ENCODE data around the gene ATP1B1. TPM values are rescaled to one million over a fixed set of nuclear protein-coding genes. Genes with fewer than 3 reads are reported as not detected.

Gene ATP1B1
- total and polyA plus RNA-seq, 11 donors = 165 to 640 (median 339) TPM

GRCh38 chr1:169109561-169110134 lies 3.2 kb downstream of the ATP1B1 start:
- H3K4me3 ChIP-seq = peak overlapping the region; percentile 72 to 95 (median 88)
- peak; percentile 39 to 63 (median 52) for ATAC-seq

GRCh38 chr1:169110236-169110635 lies 3.7 kb downstream of the ATP1B1 start:
- 17 to 29% (median 21%) methylated on average over 3 of the region's 3 CpGs for WGBS, 4 donors
- intact Hi-C loops (cut with DNase I) = loop anchor here in 3 of 10 donors (5.0 to 10.0 kb wide), 3 partner anchors 378 to 495 kb away; no protein-coding TSS in a partner anchor
- TF ChIP-seq CTCF (IDR thresholded peaks at IDR 0.05) (no peak), POLR2A (IDR thresholded peaks at IDR 0.05) (no peak)
- Histone ChIP-seq H3K4me3 (peak overlapping the region; percentile 72 to 95 (median 88)), H3K27ac (peak overlapping the region; percentile 62 to 98 (median 94)), H3K36me3 (peaks cover 0 to 40% (median 29%) of the 10 kb centered on the region in 9 donors), H3K4me1 (peaks cover 0 to 75% (median 32%) of the 10 kb centered on the region in 12 donors), H3K9me3 (no peaks in the 10 kb centered on the region), H3K27me3 (peaks cover 0 to 5% (median 0%) of the 10 kb centered on the region in 9 donors)
- DNase-seq (no peak), ATAC-seq (no peak)

More at GRCh38 chr1:169109561-169110134, 3.2 kb downstream of the ATP1B1 start:
- Histone ChIP-seq H3K27ac (peak overlapping the region; percentile 83 to 98 (median 94)), H3K36me3 (peaks cover 0 to 36% (median 29%) of the 10 kb centered on the region in 9 donors), H3K9me3 (no peaks in the 10 kb centered on the region), H3K4me1 (peaks cover 0 to 78% (median 32%) of the 10 kb centered on the region in 12 donors), H3K27me3 (peaks cover 0 to 9% (median 0%) of the 10 kb centered on the region in 9 donors)
- intact Hi-C loops (cut with DNase I) = loop anchor here in 8 of 10 donors (2.0 to 10.0 kb wide), 19 partner anchors 67 to 505 kb away; no protein-coding TSS in a partner anchor
- WGBS, 4 donors = 18 to 42% (median 37%) methylated on average over 8 of the region's 8 CpGs
- TF ChIP-seq CTCF (IDR thresholded peaks at IDR 0.05) (no peak), POLR2A (IDR thresholded peaks at IDR 0.05) (peak in 1 of 2 donors; percentile 64)
- DNase-seq = peak in 4 of 5 donors; percentile 49 to 80 (median 70)

DNA sequence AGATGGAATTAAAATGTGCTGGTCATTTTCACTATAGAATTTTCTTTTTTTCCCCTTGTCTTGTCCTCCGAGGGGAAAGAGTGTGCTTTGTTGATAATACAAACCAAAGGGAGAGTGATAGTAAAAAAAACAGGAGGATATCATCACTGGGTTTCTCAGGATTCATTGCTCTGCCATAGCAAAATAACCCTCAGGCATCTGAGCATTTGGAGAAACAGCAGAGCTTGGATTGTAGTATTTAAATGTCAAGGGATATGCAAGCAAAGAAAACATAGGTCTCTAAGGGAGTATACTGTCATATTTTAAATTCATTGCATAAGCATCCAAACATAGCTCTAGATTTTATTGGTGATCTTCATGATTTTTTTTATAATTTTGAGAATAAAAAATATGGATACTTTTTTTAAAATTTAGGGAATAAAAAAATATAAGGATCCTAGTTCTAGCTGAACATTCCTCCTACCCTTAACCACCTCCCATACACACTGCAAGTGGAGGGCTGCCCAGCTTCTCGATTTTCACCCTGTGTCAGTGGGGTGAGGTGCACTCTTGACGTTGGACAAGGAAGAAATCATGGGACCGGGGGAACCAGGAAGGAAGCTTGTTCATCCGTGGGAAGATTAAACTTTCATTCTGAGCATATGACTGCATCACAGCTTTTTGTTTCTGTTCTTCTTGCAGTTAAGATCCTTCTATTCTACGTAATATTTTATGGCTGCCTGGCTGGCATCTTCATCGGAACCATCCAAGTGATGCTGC lies 4.4 kb downstream of the ATP1B1 start:
- intact Hi-C loops (cut with DNase I) = loop anchor here in 3 of 10 donors (5.0 to 10.0 kb wide), 3 partner anchors 379 to 496 kb away; no protein-coding TSS in a partner anchor
- 24 to 31% (median 27%) methylated on average over 7 of the region's 7 CpGs for WGBS, 4 donors
- Histone ChIP-seq H3K4me1 (peaks cover 0 to 74% (median 32%) of the 10 kb centered on the region in 12 donors), H3K36me3 (peaks cover 0 to 45% (median 31%) of the 10 kb centered on the region in 9 donors), H3K27me3 (no peaks in the 10 kb centered on the region), H3K4me3 (peak overlapping the region in 10 of 12 donors; percentile 72 to 95 (median 88)), H3K27ac (peak overlapping the region in 11 of 12 donors; percentile 90 to 98 (median 95)), H3K9me3 (no peaks in the 10 kb centered on the region)
- no peak for TF ChIP-seq POLR2A (IDR thresholded peaks at IDR 0.05)
- TF ChIP-seq CTCF (IDR thresholded peaks at IDR 0.05) = no peak
- peak in 1 of 5 donors; percentile 40 for DNase-seq
- ATAC-seq = no peak

Data from heart left ventricle (tissue), 16 donors.